Loucy (cell line): ENCODE measurements around the gene APOBEC3H.

Experiments
- CTCF ChIP-seq: fragments of 200-600 bp; sonication (generic); conservative IDR thresholded peaks from 2 replicates; pipeline ENCODE4 v1.5.1; 2014; ENCODE audit warnings: mild to moderate bottlenecking, antibody characterized with exemption, low read length
- EZH2phosphoT487 ChIP-seq: fragments of 200-600 bp; IDR thresholded peaks from 2 replicates; pipeline ENCODE4 v1.6.1; 2018; ENCODE audit warnings: antibody characterized with exemption, mild to moderate bottlenecking, moderate library complexity, borderline replicate concordance

GRCh38 chr22:39125622-39126021 lies 28.6 kb downstream of the APOBEC3H start:
- TF ChIP-seq CTCF (no peak), EZH2phosphoT487 (no peak)
